LNCAP (cell line): Measurements from ENCODE around the gene SYNDIG1.

Experiments used
- CTCF ChIP-seq: fragments of 450-650 bp; IDR thresholded peaks from 2 replicates; pipeline ENCODE4 v1.5.1; 2017; ENCODE audit warnings: mild to moderate bottlenecking

SYNDIG1 gene

GRCh38 chr20:24491041-24491756 is 21.8 kb downstream of the SYNDIG1 start:
- TF ChIP-seq CTCF: no peak

- no peak for TF ChIP-seq CTCF
These were observed 22.7 kb downstream of the SYNDIG1 start for GRCh38 chr20:24492031-24492607.

DNA sequence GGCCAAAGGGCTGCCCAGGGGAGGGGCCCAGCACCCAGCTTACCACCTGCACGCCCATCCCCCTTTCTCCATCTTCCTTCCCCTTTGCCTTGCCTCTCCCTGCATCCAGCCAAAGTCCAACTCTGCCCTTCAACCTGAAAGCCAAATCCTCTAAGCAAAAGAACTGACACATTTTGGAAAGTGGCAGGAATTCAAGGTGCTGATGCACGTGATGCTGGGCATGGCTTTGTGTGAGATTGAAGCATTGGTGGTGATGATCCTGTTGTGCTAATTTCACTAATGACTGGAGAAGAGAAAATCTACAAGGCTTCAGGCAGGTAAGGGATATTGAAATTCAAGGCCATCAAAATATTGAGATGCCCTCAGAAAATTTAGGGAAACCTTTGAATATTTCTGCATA is 23.3 kb downstream of the SYNDIG1 start:
- no peak for TF ChIP-seq CTCF

- no peak for TF ChIP-seq CTCF
These were observed 23.8 kb downstream of the SYNDIG1 start for GRCh38 chr20:24493181-24493580.

- TF ChIP-seq CTCF: no peak
These were observed 24.4 kb downstream of the SYNDIG1 start for GRCh38 chr20:24493661-24494459.

DNA sequence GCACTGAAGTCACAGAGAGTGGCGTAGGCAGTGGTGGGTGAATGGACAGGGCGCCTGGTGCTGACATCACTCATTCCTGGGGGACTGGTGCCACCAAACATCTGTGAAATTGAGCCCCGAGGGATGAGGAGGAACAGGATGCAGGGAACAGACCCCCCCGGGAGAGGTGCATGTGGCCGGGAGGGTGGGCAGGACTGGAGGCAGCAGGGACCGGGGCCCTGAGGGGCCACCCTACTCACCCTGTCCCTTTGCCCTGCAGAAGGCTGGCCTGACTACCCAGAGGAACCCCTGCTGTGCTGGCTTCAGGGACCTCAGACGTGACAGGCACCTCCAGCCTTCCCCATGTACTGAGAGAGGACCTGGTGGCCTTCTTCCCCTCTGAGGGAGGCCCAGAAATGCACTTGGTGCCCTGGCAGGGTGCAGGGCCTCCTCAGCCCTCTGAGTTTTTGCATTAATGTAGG is 25.1 kb downstream of the SYNDIG1 start:
- no peak for TF ChIP-seq CTCF

DNA sequence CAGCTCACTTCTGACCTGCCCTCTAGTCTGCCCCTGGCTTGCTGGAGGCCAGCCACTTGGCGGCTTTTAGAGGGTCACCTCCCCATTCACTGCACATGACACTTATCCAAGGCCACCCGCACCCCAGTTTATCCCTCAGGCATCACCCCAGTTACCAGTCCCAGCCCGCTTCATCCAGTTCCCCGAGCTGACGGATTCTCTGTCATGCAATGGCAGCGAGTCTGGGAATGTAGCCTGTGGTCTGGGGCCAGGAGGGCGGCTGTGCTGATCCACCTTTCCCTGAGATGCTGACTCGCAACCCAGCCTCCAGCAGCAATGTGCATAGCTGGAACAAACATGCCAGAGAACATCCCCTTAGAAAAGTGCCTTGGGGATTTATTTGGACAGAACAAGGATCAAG is 25.8 kb downstream of the SYNDIG1 start:
- no peak for TF ChIP-seq CTCF
